ENCODE data around the gene HACD1.
"Not testable (repeated sequence)": the region's sequence is repeated elsewhere in the genome, so short reads cannot be mapped to it uniquely, and the experiment has no call there.

HACD1 gene

GRCh38 chr10:17643339-17643754 is 26.2 kb upstream of the HACD1 start:
- DNase-seq (ENCODE audit: low read depth in 2 of 2) = no peak

DNA sequence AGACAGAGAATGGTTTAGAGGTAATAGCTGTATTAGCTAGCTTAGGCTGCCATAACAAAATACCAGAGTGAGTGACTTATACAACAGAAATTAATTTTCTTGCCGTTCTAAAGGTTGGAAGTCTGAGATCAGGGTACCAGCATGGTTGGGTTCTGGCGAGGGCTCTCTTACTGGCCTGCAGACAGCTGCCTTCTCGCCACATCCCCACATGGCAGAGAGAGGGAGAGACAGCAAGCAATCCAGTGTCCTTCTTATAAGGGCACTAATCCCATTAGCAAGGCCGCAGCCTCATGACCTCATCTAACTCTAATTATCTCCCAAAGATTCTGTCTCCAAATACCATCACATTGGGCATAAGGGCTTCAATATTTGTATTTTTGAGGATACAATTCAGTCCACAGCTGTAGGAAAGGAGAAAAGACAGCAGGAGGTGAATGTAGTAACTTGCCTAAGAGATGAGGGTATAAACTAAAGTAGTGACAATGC is 23.2 kb upstream of the HACD1 start:
- no peak for DNase-seq (ENCODE audit: low read depth in 2 of 2)

DNA sequence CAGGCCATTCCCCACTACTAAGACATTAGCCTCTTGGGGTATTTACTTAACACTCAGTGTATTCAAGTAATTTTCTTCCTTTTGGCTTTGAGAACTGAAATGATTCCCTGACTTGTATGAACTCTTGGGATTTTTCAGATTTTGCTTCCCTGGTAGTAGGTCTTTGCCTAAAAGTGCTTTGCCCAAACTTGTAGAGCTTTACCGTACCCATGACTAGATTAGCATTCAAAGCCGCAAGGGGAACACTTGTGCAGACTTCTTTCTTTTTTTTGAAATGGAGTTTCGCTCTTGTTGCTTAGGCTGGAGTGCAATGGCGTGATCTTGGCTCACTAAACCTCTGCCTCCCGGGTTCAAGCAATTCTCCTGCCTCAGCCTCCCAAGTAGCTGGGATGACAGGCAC is 20.7 kb upstream of the HACD1 start:
- DNase-seq (ENCODE audit: low read depth in 2 of 2) = no peak

DNA sequence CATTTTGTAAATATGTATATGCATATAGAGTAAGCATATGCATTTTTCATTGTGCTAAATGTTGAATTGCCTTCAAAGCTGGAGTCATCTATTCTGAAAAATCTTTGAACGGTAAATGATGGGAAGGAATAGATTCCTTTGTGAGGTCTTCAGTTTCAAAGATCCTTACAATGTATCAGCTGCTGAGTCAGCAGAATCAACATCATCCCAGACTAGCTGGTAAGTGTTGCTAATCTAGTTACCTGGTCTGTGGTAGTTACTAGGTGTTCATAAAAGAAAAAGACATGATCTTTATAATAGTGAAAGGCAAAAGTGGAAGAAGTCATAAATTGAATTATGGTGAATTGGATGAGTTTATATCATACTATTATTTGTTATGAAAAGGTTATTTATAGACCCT is 16.2 kb upstream of the HACD1 start:
- no peak for DNase-seq (ENCODE audit: low read depth in 2 of 2)

DNA sequence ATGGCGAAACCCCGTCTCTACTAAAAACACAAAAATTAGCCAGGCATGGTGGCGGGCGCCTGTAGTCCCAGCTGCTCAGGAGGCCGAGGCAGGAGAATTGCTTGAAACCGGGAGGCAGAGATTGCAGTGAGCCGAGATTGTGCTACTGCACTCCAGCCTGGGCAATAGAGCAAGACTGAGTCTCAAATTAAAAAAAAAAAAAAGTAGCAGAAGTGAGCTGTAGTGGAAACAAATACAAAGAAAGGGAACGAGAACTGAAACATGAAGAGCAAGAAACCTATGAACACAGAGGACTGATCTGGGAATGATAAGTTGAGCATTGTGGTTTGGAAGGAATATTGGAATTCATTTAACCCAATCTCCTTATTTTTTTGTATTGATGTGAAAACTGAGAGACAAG is 15.4 kb upstream of the HACD1 start:
- not testable (repeated sequence) for DNase-seq (ENCODE audit: low read depth in 2 of 2)

GRCh38 chr10:17626656-17627055 is 9.5 kb upstream of the HACD1 start:
- DNase-seq (ENCODE audit: low read depth in 2 of 2) = no peak

DNA sequence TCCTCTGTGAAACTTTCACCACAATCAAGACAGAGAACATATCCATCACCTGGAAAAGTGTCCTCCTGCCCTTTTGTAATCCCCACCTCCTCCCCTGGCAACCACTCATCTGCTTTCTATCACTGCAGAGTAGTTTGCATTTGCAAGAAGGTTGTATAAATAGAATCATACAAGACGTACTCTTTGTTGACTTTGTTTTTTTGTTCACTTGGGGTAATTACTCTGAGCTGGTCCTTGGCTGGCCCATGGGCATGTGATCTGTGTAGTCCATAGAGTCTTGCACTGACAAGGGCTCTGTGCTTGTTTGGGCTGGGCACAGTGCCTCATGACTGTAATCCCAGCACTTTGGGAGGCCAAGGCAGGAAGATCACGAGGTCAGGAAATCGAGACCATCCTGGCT is 7.8 kb upstream of the HACD1 start:
- no peak for DNase-seq (ENCODE audit: low read depth in 2 of 2)

- no peak for DNase-seq (ENCODE audit: low read depth in 2 of 2)
Observed at GRCh38 chr10:17622061-17622460, 4.9 kb upstream of the HACD1 start.

- DNase-seq (ENCODE audit: low read depth in 2 of 2) = peak in 1 of 2 donors; percentile 12
Observed at GRCh38 chr10:17616403-17617030, 657 bp downstream of the HACD1 start.

DNA sequence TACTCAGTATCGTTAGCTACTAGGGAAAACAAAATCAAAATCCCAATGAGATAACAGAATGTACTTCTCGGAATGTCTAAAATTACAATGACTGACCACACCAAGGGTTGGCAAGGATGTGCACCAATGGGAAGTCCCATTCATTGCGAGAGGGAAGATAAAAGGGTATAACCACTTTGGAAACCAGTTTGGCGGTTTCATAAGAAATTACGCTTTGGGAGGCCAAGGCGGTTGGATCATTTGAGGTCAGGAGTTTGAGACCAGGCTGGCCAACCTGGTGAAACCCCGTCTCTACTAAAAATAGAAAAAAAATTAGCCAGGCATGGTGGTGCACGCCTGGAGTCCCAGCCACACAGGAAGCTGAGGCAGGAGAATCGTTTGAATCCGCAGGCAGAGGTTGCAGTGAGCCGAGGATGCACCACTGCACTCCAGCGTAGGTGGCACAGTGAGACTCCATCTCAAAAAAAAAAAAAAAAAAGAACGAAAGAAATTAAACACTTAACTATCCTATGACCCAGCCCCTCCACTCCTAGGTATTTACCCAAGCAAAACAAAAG is 7.6 kb downstream of the HACD1 start:
- DNase-seq (ENCODE audit: low read depth in 2 of 2) = no peak

DNA sequence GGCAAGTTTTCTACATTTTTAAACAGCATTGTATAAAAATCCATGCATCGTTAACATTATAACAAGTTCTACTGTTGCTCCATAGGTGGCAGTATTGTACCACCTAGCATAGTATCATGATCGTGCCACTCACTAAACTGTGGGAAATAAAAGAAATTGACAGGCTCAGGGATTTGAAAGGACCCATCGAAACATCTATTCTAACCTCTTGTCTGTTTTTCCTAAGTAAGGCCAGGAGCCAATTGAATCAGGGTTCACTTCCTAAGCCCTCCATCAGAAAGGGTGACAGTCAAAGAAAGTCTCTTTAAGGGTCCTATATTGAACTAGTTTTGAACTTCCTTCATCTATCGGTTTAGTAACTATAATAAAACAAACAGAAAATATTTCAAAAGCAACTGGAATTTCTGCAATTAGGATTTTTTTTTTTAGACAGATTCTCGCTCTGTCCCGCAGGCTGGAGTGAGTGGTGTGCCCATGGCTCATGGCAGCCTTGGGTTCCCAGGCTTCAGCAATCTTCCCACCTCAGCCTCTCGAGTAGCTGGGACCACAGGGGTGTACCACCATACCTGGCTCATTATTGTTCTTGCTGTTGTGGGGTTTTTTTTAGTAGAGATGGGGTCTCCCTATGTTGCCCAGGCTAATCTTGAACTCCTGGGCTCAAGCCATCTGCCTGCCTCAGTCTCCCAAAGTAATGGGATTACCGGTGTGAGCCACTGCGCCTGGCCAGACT is 9.4 kb downstream of the HACD1 start:
- no peak for DNase-seq (ENCODE audit: low read depth in 2 of 2)

DNA sequence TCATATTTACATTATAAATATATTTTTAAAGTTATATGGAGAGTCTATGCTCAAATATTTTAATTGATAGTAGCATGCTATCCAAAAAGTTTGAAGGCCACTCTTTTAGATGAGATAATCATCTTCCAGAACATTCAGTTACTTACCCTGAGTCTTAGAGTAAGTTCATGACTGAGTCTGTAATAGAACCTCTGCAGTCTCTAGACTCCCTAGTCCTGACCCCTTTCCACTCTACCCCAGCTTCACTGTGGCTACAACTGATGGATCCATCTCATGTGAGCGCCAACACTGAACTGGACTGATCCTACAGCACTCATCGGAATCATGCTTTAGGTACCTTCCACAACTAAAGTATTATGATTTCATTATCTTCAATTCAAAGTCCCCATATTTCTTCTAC is 10.1 kb downstream of the HACD1 start:
- DNase-seq (ENCODE audit: low read depth in 2 of 2) = no peak

DNA sequence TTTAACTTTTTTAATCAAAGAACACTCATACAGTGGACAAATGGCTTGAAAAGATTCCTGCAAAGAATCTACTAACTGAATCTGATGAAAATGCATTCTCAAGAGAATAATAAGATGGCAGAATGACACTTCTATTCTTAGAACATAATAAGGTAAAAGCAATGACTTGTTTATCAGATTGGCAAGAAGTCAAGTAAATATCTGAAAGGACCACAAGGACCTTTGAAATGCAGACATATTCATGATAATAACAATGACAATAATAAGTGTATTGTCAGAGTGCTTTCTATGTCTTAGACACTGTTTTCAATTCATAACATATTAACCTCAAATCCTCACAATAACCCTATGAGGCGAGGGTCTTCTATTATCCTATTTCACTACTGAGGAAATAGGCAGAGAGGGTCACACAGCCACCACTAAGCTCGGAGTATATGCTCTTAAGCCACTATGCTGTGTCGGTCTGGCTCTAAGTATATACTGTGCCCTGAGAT is 10.6 kb downstream of the HACD1 start:
- no peak for DNase-seq (ENCODE audit: low read depth in 2 of 2)

- no peak for DNase-seq (ENCODE audit: low read depth in 2 of 2)
Observed at GRCh38 chr10:17605936-17606335, 11.2 kb downstream of the HACD1 start.

- no peak for DNase-seq (ENCODE audit: low read depth in 2 of 2)
Observed at GRCh38 chr10:17599089-17599488, 18.1 kb downstream of the HACD1 start.

DNA sequence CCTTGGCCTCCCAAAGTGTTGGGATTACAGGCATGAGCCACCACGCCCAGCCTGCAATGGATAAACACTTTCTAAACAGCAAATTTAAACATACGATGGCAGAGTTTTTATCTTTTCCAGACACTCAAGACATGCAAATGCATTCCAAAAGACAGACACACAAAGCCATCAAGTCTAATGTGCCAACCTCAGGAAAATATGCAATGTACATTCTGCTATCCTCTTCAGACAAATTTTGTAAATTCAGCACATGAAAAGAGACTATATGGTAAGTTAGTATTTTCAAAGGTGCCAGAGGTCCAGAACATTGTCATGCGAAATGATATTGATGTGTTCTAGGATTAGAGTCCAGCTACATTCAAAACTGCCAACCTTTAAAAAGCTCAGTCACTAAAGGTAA is 19.8 kb downstream of the HACD1 start:
- no peak for DNase-seq (ENCODE audit: low read depth in 2 of 2)

DNA sequence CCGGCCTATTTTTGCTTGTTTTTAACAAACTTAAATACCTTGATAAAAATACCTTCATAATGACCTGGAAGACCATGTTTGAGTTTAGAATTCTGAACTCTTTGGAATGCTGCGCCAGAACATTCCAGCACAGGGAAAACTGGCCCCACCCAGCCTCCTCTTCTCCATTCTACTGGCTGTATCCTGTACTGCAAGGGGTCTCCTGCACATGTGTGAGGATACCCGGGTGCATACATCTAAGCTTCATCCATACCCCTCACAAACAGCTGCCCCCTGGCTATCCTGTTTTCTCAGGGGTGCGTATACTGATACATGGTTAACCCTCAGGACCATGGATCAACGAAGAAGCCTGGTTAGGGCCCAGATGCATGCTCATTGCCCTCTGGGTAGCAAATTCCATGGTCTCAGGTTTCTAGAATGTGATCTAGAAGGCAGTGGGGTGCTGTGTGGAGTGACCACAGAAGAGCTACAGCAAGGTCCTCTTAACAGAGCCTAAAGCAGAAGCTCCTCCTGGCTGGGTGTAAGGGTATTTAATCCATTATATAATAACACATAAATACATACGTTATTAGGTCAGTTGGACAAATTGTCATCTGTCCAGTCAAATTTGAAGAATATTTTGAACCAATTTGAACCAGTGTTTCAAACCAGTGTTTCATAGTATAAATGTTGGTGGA is 26.1 kb downstream of the HACD1 start:
- no peak for DNase-seq (ENCODE audit: low read depth in 2 of 2)

- not testable (repeated sequence) for DNase-seq (ENCODE audit: low read depth in 2 of 2)
Observed at GRCh38 chr10:17589316-17589715, 27.9 kb downstream of the HACD1 start.

GRCh38 chr10:17588420-17588819 is 28.8 kb downstream of the HACD1 start:
- no peak for DNase-seq (ENCODE audit: low read depth in 2 of 2)

- DNase-seq (ENCODE audit: low read depth in 2 of 2) = not testable (repeated sequence)
Observed at GRCh38 chr10:17587321-17587720, 29.9 kb downstream of the HACD1 start.

DNA sequence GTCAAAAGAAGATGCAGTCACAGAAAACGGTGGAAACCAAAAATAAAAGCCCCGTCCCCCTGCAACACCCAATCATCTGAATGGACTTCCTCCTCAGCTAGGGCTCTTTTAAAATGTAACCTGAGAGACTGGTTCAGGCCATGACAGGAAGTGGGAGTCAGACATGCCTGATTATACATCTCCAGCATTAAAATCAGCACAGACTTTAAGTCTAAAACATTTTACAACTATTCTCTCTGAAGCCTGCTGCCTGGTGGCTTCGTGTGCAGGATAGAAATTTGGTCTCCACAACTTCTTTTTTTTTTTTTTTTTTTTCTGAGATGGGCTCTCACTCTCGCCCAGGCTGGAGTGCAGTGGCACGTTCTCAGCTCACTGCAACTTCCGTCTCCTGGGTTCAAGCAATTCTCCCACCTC is 30.3 kb downstream of the HACD1 start:
- DNase-seq (ENCODE audit: low read depth in 2 of 2) = no peak

DNA sequence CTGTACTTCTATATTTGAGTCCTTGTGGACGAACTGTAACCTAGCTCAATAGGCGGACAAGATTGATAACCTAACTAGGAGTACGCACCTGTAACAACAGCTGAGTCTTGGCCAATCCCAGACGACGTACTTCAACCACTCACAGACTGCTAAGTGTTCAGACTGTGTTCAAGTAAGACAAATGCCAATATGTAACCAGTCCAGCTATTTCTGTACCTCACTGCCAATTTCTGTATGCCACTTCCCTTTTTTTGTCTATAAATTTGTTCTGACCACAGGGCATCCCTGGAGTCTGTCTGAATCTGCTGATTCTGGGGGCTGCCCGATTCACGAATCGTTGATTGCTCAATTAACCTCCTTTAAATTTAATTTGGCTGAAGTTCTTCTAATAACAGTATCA is 32.2 kb downstream of the HACD1 start:
- DNase-seq (ENCODE audit: low read depth in 2 of 2) = no peak

Measured in activated CD4-positive, alpha-beta T cell treated with anti-CD3 and anti-CD28 coated beads for 24 hours (primary cell).